OCI-LY3 (cell line): Measurements from ENCODE around the gene LCORL.

Experiments used
- H2AFZ ChIP-seq: fragments of 200-600, 300-600 bp; shearing (Covaris generic); 2 replicates; pipeline ENCODE4 v1.6.0; 2014; ENCODE audit warnings: antibody characterized with exemption, low read depth, low read length
- H3K27ac ChIP-seq: fragments of 200-600, 300-600 bp; sonication (generic); 2 replicates; pipeline ENCODE4 v1.5.1; 2014; ENCODE audit warnings: mild to moderate bottlenecking, low read length, moderate library complexity, mixed read lengths
- H3K27me3 ChIP-seq: fragments of 200-600, 300-600 bp; sonication (generic); 2 replicates; pipeline ENCODE4 v1.6.1; 2014; ENCODE audit warnings: low read depth, low read length, mixed read lengths
- H3K36me3 ChIP-seq: fragments of 200-600, 300-600 bp; sonication (generic); replicated peaks from 2 replicates; pipeline ENCODE3; 2014; ENCODE audit warnings: low read depth, low read length, mixed read lengths
- H3K4me1 ChIP-seq: fragments of 300-600, 200-600 bp; sonication (generic); 2 replicates; pipeline ENCODE4 v1.6.1; 2014; ENCODE audit warnings: low read length, mixed read lengths
- H3K4me2 ChIP-seq: fragments of 200-600, 300-600 bp; sonication (generic); 2 replicates; pipeline ENCODE4 v1.6.1; 2014; ENCODE audit warnings: low read length, mixed read lengths
- H3K4me3 ChIP-seq: fragments of 300-600, 200-600 bp; sonication (generic); 2 replicates; pipeline ENCODE4 v1.5.1; 2014; ENCODE audit warnings: antibody characterized with exemption, mild to moderate bottlenecking, low read length, moderate library complexity
- H3K79me2 ChIP-seq: fragments of 300-600, 200-600 bp; shearing (Covaris generic); 2 replicates; pipeline ENCODE4 v1.6.1; 2014; ENCODE audit warnings: mild to moderate bottlenecking, low read length, mixed read lengths
- H3K9ac ChIP-seq: fragments of 300-600, 200-600 bp; shearing (Covaris generic); 2 replicates; pipeline ENCODE4 v1.6.0; 2014; ENCODE audit warnings: mild to moderate bottlenecking, low read length, moderate library complexity
- H3K9me3 ChIP-seq: fragments of 200-600, 300-600 bp; shearing (Covaris generic); 2 replicates; pipeline ENCODE4 v1.6.1; 2014; ENCODE audit warnings: low read length, mixed read lengths; ENCODE audit not compliant: insufficient read depth
- H4K20me1 ChIP-seq: fragments of 200-600, 300-600 bp; sonication (generic); 2 replicates; pipeline ENCODE4 v1.6.1; 2016; ENCODE audit warnings: low read length, mixed read lengths; ENCODE audit not compliant: insufficient read depth
- EZH2phosphoT487 ChIP-seq: fragments of 200-600 bp; shearing (Covaris generic); IDR thresholded peaks from 2 replicates; pipeline ENCODE4 v1.6.1; 2018; ENCODE audit warnings: antibody characterized with exemption, mixed run types, low read depth
- TF ChIP-seq, protein P1 (sequence below): fragments of 200-600, 300-600 bp; sonication (generic); IDR thresholded peaks from 2 replicates; pipeline ENCODE4 v1.5.1; 2014; ENCODE audit warnings: antibody characterized with exemption, low read length, low read depth

The LCORL gene

DNA sequence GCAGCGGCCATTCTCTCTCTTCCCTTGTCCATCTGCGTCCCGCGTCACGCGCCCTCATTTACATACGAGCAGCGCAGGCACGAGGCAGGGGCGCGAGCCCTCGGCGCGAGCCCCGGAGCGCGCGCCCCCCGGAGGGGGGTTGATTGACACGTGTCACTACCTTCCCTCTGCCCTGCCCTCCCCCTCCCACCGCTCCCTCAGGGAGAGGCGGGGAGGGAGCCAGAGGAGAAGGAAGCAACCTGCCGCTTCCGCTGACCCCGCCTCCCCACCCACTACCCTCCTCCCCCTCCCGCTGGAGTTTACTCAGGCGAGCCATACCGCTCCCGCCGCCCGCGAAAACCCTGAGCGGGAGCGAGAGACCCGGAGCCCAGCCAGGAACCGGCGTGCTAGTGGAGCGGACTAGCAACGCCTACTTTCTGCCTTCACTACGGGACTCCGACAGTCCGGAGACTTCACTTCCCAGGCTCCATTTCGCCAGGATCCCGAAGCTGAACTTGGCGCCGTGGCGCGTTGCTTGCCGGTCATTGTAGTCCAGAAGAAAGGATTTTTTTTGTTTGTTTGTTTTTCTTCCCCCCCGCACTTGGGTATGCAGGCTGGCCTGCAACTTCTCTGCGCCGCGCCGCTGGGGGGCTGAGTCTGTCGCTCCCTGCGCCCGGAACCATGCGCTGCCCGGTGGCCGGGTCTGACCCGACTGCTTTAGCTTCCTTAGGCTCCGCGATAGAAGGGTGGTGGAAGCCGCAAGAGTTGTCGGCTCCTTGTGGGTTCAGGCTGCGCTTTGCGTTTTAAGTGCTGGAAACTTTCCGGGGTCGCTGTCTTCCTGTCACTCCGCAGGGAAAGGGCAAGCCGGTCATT lies at the start of gene LCORL:
Gene LCORL, minus strand, starts transcription at position 36 of the 852 bp plus-strand sequence. Its CDS starts 4 bp downstream, at position 32.
- TF ChIP-seq EZH2phosphoT487: no peak
- TF ChIP-seq, protein P1, sequence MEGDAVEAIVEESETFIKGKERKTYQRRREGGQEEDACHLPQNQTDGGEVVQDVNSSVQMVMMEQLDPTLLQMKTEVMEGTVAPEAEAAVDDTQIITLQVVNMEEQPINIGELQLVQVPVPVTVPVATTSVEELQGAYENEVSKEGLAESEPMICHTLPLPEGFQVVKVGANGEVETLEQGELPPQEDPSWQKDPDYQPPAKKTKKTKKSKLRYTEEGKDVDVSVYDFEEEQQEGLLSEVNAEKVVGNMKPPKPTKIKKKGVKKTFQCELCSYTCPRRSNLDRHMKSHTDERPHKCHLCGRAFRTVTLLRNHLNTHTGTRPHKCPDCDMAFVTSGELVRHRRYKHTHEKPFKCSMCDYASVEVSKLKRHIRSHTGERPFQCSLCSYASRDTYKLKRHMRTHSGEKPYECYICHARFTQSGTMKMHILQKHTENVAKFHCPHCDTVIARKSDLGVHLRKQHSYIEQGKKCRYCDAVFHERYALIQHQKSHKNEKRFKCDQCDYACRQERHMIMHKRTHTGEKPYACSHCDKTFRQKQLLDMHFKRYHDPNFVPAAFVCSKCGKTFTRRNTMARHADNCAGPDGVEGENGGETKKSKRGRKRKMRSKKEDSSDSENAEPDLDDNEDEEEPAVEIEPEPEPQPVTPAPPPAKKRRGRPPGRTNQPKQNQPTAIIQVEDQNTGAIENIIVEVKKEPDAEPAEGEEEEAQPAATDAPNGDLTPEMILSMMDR: peak; percentile 6; the same call in 1 of the 2 replicates
- peak within 1 kb of the TSS; percentile 80 for H3K4me2 ChIP-seq
- peaks cover 19% of the 10 kb centered on the region for H3K4me1 ChIP-seq
- H4K20me1 ChIP-seq: peaks cover 32% of the 10 kb centered on the region
- peaks cover 42% of the 10 kb centered on the region for H3K79me2 ChIP-seq
- peak within 1 kb of the TSS; percentile 80 for H3K9ac ChIP-seq
- peak within 1 kb of the TSS; percentile 99 for H3K4me3 ChIP-seq
- H3K9me3 ChIP-seq: no peaks in the 10 kb centered on the region
- H2AFZ ChIP-seq: peak within 1 kb of the TSS; percentile 98
- no peaks in the 10 kb centered on the region for H3K36me3 ChIP-seq
- H3K27ac ChIP-seq: peak within 1 kb of the TSS; percentile 62
- H3K27me3 ChIP-seq: peaks cover 11% of the 10 kb centered on the region

DNA sequence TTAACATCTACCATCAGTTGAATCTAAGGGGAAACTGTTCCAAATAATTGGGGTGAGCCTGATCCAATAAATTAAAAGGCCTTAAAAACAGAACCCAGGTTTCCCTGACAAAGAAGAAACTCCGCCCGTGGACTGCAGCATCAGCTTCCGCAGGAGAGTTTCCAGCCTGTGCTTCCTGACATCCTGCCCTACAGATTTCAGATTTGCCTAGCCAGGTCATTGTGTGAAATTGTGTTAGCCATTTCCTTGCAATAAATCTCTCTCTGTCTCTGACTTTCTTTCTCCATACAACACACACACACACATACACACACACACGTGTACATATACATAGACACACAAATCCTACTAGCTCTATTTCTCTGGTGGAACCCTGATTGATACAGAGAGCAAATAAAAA lies 48.3 kb upstream of the LCORL start:
- Histone ChIP-seq H3K4me3 (no peak overlapping the region), H2AFZ (no peak overlapping the region), H4K20me1 (no peaks in the 10 kb centered on the region), H3K4me1 (no peaks in the 10 kb centered on the region), H3K4me2 (no peak overlapping the region), H3K9me3 (peaks cover under 1% of the 10 kb centered on the region; the same call in 1 of the 2 replicates), H3K27me3 (no peaks in the 10 kb centered on the region), H3K27ac (no peak overlapping the region), H3K79me2 (no peaks in the 10 kb centered on the region), H3K9ac (no peak overlapping the region), H3K36me3 (no peaks in the 10 kb centered on the region)
- TF ChIP-seq, protein P1: no peak
- TF ChIP-seq EZH2phosphoT487: no peak

DNA sequence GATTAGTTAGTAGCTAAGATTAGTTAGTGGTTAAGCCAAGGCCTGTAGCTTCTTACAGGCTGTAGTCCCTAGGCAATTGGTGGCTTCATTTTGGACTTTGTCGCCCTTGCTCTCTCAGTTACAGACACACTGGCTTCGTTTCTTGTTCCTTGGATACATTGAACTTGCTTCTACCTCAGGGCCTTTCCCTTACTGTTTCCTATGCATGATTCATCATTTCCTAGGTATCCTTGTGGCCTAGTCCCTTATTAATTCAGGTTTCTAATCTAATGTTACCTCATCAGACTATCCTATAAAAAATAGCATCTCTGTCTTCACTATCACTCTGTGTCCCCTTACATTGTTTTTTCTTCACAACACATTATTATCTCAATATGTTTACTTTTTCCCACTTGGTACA lies 45.5 kb upstream of the LCORL start:
- Histone ChIP-seq H3K9ac (no peak overlapping the region), H3K4me1 (no peaks in the 10 kb centered on the region), H3K36me3 (no peaks in the 10 kb centered on the region), H3K27me3 (no peaks in the 10 kb centered on the region), H3K9me3 (peaks cover 14% of the 10 kb centered on the region; the same call in 1 of the 2 replicates), H3K27ac (no peak overlapping the region), H4K20me1 (no peaks in the 10 kb centered on the region), H3K4me3 (no peak overlapping the region), H2AFZ (no peak overlapping the region), H3K79me2 (no peaks in the 10 kb centered on the region), H3K4me2 (no peak overlapping the region)
- TF ChIP-seq EZH2phosphoT487: no peak
- TF ChIP-seq, protein P1: no peak

DNA sequence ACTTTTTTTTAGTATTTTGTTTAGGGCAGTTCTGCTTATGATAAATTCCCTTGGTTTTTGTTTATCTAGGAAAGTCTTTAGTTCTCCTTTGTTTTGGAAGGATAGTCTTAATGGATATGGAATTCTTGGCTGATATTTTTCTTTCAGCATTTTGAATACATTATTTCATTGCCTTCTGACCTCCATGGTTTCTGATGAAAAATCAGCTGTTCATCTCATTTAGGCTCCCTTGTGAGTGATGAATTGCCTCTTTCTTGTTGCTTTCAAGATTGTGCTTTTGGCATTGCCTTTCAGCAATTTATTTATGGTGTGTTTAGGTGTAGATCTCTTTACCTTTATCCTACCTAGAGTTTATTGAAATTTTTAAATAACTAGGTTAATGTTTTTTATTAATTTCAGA lies 41.5 kb upstream of the LCORL start:
- H3K36me3 ChIP-seq: no peaks in the 10 kb centered on the region
- H3K4me1 ChIP-seq: peaks cover 2% of the 10 kb centered on the region; the same call in 1 of the 2 replicates
- H3K9ac ChIP-seq: no peak overlapping the region
- H4K20me1 ChIP-seq: no peaks in the 10 kb centered on the region
- no peak overlapping the region for H3K4me3 ChIP-seq
- H3K27me3 ChIP-seq: no peaks in the 10 kb centered on the region
- H3K9me3 ChIP-seq: peaks cover 14% of the 10 kb centered on the region; the same call in 1 of the 2 replicates
- TF ChIP-seq, protein P1: no peak
- TF ChIP-seq EZH2phosphoT487: no peak
- no peak overlapping the region for H3K4me2 ChIP-seq
- H3K27ac ChIP-seq: no peak overlapping the region
- H3K79me2 ChIP-seq: no peaks in the 10 kb centered on the region
- no peak overlapping the region for H2AFZ ChIP-seq
